Esophagus muscularis mucosa (tissue), 4 donors: ENCODE results near the gene PRAMEF8.
"Not testable (repeated sequence)": the region's sequence is repeated elsewhere in the genome, so short reads cannot be mapped to it uniquely, and the experiment has no call there.

ENCODE experiments used
- EP300 ChIP-seq: sonication (generic); formaldehyde crosslinking; IDR thresholded peaks from one replicate; pipeline ENCODE4 v1.6.1; 2017; ENCODE audit warnings: antibody characterized with exemption
- POLR2A ChIP-seq: fragments of 450-650 bp; IDR thresholded peaks from one replicate; pipeline ENCODE4 v1.6.1; 2017; ENCODE audit warnings: antibody characterized with exemption, moderate library complexity, mild to moderate bottlenecking, low read depth
- TF ChIP-seq, protein P1 (sequence below), 3 experiments: fragments of 200-600 bp in 2 of 3; fragments of 450-650 bp in 1 of 3; sonication (generic) in 2 of 3; IDR thresholded peaks; one replicate each; pipeline ENCODE4 v1.5.1; 2017 to 2019; ENCODE audit warnings: antibody characterized with exemption in 3 of 3, mild to moderate bottlenecking in 2 of 3, moderate library complexity in 1 of 3

GRCh38 chr1:13232056-13232455 is 52.9 kb downstream of the PRAMEF8 start:
- TF ChIP-seq, protein P1, sequence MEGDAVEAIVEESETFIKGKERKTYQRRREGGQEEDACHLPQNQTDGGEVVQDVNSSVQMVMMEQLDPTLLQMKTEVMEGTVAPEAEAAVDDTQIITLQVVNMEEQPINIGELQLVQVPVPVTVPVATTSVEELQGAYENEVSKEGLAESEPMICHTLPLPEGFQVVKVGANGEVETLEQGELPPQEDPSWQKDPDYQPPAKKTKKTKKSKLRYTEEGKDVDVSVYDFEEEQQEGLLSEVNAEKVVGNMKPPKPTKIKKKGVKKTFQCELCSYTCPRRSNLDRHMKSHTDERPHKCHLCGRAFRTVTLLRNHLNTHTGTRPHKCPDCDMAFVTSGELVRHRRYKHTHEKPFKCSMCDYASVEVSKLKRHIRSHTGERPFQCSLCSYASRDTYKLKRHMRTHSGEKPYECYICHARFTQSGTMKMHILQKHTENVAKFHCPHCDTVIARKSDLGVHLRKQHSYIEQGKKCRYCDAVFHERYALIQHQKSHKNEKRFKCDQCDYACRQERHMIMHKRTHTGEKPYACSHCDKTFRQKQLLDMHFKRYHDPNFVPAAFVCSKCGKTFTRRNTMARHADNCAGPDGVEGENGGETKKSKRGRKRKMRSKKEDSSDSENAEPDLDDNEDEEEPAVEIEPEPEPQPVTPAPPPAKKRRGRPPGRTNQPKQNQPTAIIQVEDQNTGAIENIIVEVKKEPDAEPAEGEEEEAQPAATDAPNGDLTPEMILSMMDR (IDR thresholded peaks at IDR 0.05): not testable (repeated sequence)
- not testable (repeated sequence) for TF ChIP-seq POLR2A, EP300
